Ishikawa (cell line): ENCODE measurements around the gene C15orf61.

Experiments used
- MAX ChIP-seq: IDR thresholded peaks from 2 replicates; pipeline ENCODE4 v1.6.1; 2012
- RAD21 ChIP-seq: IDR thresholded peaks from 2 replicates; pipeline ENCODE4 v1.6.1; 2012; ENCODE audit warnings: low read depth

DNA sequence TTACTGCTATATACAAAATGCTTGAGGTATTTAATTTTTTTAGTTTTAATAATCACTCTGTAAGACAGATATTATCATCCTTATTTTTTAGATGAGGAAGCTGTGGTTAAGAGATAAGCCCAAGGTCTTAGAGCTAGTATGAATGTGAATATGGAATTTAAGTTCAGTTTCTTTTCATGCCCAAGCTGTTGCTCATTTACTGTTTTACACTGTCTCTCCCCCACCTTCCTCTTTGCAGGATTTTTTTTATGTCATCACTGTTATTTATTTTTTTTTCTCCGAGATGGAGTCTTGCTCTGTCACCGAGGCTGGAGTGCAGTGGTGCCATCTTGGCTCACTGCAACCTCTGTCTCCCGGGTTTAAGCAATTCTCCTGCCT, 44.0 kb downstream of the C15orf61 start:
- TF ChIP-seq RAD21 = no peak
- TF ChIP-seq MAX = no peak
